ENCODE data around the gene DOCK2.

DNA sequence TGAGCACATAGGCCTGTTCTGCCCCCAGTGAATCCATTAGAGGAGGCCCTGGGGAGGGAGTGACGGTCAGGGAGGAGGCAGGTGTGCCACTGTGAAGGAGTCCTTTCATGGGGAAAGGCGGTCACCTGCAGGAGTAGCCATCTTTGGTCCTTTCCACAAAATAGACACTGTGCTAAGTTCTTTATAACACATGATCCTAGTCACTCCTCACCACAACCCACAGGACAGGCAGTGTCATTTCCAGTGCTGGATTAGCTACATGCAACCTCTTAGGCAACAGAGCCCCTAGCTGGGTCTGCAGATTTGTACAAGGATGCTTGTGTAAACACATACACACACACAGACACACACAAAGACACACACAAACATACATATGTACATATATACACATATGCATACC, 18.3 kb downstream of the DOCK2 start:
- TF ChIP-seq EZH2 (IDR thresholded peaks at IDR 0.05; ENCODE audit: low read length) = no peak
- TF ChIP-seq, protein P1, sequence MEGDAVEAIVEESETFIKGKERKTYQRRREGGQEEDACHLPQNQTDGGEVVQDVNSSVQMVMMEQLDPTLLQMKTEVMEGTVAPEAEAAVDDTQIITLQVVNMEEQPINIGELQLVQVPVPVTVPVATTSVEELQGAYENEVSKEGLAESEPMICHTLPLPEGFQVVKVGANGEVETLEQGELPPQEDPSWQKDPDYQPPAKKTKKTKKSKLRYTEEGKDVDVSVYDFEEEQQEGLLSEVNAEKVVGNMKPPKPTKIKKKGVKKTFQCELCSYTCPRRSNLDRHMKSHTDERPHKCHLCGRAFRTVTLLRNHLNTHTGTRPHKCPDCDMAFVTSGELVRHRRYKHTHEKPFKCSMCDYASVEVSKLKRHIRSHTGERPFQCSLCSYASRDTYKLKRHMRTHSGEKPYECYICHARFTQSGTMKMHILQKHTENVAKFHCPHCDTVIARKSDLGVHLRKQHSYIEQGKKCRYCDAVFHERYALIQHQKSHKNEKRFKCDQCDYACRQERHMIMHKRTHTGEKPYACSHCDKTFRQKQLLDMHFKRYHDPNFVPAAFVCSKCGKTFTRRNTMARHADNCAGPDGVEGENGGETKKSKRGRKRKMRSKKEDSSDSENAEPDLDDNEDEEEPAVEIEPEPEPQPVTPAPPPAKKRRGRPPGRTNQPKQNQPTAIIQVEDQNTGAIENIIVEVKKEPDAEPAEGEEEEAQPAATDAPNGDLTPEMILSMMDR (optimal IDR thresholded peaks at IDR 0.05 in 1 of 3, IDR thresholded peaks at IDR 0.05 in 1 of 3, conservative IDR thresholded peaks at IDR 0.05 in 1 of 3; ENCODE audit: extremely low read depth in 1 of 3, insufficient read depth in 2 of 3, low read length in 3 of 3) = no peak

Measured in keratinocyte (primary cell).